HepG2 (cell line): ENCODE measurements around the gene ARHGAP33. TPM values are rescaled to one million over a fixed set of nuclear protein-coding genes. Genes with fewer than 3 reads are reported as not detected.
A peak's percentile ranks its signal among the peaks of the same experiment; 100 is the strongest.

Experiments
- ARID2 ChIP-seq: sonication (generic); formaldehyde crosslinking; IDR thresholded peaks from 2 replicates; pipeline ENCODE4 v1.8.1; 2022; ENCODE audit warnings: mild to moderate bottlenecking, missing genetic modification reagents, borderline replicate concordance
- CHD4 ChIP-seq: fragments of 200-600 bp; sonication (generic); IDR thresholded peaks from 2 replicates; pipeline ENCODE4 v1.7.0; 2017; ENCODE audit warnings: mild to moderate bottlenecking, low read length, borderline replicate concordance
- CREB1 ChIP-seq, 2 experiments: fragments of 450-650 bp in 1 of 2; IDR thresholded peaks; 2 replicates each; pipeline ENCODE4 v1.6.1; 2016 to 2017; ENCODE audit warnings: control low read depth in 1 of 2, mild to moderate bottlenecking in 1 of 2, missing compliant biosample characterization in 1 of 2, missing genetic modification characterization in 1 of 2
- CSRNP1 ChIP-seq: sonication (generic); formaldehyde crosslinking; IDR thresholded peaks from 2 replicates; pipeline ENCODE4 v1.8.1; 2023; ENCODE audit warnings: mild to moderate bottlenecking, missing genetic modification reagents
- ERF ChIP-seq: IDR thresholded peaks from 2 replicates; pipeline ENCODE4 v1.6.1; 2018; ENCODE audit warnings: missing biosample characterization, missing genetic modification reagents
- ISL2 ChIP-seq: sonication (generic); formaldehyde crosslinking; IDR thresholded peaks from 2 replicates; pipeline ENCODE4 v1.5.0; 2020; ENCODE audit warnings: missing genetic modification reagents
- PAXIP1 ChIP-seq: sonication (generic); formaldehyde crosslinking; conservative IDR thresholded peaks from 2 replicates; pipeline ENCODE4 v1.4.0; 2020; ENCODE audit warnings: mild to moderate bottlenecking, missing genetic modification reagents, moderate library complexity
- PCBP1 ChIP-seq: fragments of 200-400 bp; formaldehyde crosslinking; IDR thresholded peaks from 2 replicates; pipeline ENCODE4 v1.6.1; 2017; ENCODE audit warnings: mild to moderate bottlenecking, low read depth, low read length, borderline replicate concordance
- SNRNP70 ChIP-seq: fragments of 200-400 bp; formaldehyde crosslinking; IDR thresholded peaks from 2 replicates; pipeline ENCODE4 v1.6.1; 2017; ENCODE audit warnings: mild to moderate bottlenecking, low read depth, low read length, moderate library complexity
- SOX5 ChIP-seq: IDR thresholded peaks from 2 replicates; pipeline ENCODE4 v1.6.1; 2016; ENCODE audit warnings: borderline replicate concordance
- STAG1 ChIP-seq: sonication (generic); formaldehyde crosslinking; IDR thresholded peaks from 2 replicates; pipeline ENCODE4 v1.4.0; 2020; ENCODE audit warnings: missing genetic modification reagents
- SUZ12 ChIP-seq: fragments of 150-350 bp; IDR thresholded peaks from 2 replicates; pipeline ENCODE4 v1.6.1; 2014; ENCODE audit warnings: low read depth, low read length
- TBL1XR1 ChIP-seq: fragments of 150-350 bp; IDR thresholded peaks from 2 replicates; pipeline ENCODE4 v1.6.1; 2014; ENCODE audit warnings: borderline replicate concordance, low read length; ENCODE audit not compliant: partially characterized antibody
- ZBTB25 ChIP-seq: IDR thresholded peaks from 2 replicates; pipeline ENCODE4 v1.6.1; 2018; ENCODE audit warnings: missing genetic modification reagents
- ZBTB3 ChIP-seq: sonication (generic); formaldehyde crosslinking; IDR thresholded peaks from 2 replicates; pipeline ENCODE4 v1.4.0; 2020; ENCODE audit warnings: low read depth, mild to moderate bottlenecking, moderate library complexity, missing genetic modification reagents, borderline replicate concordance
- ZKSCAN1 ChIP-seq: fragments of 150-350 bp; IDR thresholded peaks from 2 replicates; pipeline ENCODE4 v1.6.1; 2014; ENCODE audit warnings: low read length
- ZNF256 ChIP-seq: sonication (generic); formaldehyde crosslinking; conservative IDR thresholded peaks from 2 replicates; pipeline ENCODE4 v1.4.0; 2020; ENCODE audit warnings: missing genetic modification reagents
- ZNF3 ChIP-seq: IDR thresholded peaks from 2 replicates; pipeline ENCODE4 v1.7.0; 2017; ENCODE audit warnings: inconsistent platforms
- ZNF329 ChIP-seq: sonication (generic); formaldehyde crosslinking; IDR thresholded peaks from 2 replicates; pipeline ENCODE4 v1.9.0; 2021; ENCODE audit warnings: low read depth, mild to moderate bottlenecking, missing genetic modification reagents
- ZNF333 ChIP-seq: sonication (generic); formaldehyde crosslinking; IDR thresholded peaks from 2 replicates; pipeline ENCODE4 v1.4.0; 2020; ENCODE audit warnings: mild to moderate bottlenecking, missing genetic modification reagents, borderline replicate concordance
- ZNF572 ChIP-seq: sonication (generic); formaldehyde crosslinking; IDR thresholded peaks from 2 replicates; pipeline ENCODE4 v1.5.1; 2020; ENCODE audit warnings: mild to moderate bottlenecking, missing genetic modification reagents
- ZNF75D ChIP-seq: sonication (generic); formaldehyde crosslinking; IDR thresholded peaks from 2 replicates; pipeline ENCODE4 v1.8.1; 2023; ENCODE audit warnings: missing genetic modification reagents, mild to moderate bottlenecking, borderline replicate concordance
- polyA plus RNA-seq, 8 experiments: library from polyadenylated mRNA; depleted of rRNA in 3 of 8; stranded (reverse) in 7 of 8; unstranded in 1 of 8; fragments of >200 nt; fragmentation: Illumina TruSeq in 4 of 8; extraction: Trizol in 4 of 8; gene quantifications; 2 replicates each; pipeline versions ENCODE4 v1.2.1 to v1.2.3, GENCODE V29; 2011 to 2016; ENCODE audit warnings: low read depth in 4 of 8, missing spikeins in 1 of 8, mixed read lengths in 1 of 8; ENCODE audit not compliant: insufficient read depth in 1 of 8
- total RNA-seq, 5 experiments: library from RNA; depleted of rRNA; stranded (reverse); fragments of >200 nt; fragmentation: Illumina TruSeq; extraction: Trizol; gene quantifications; 2 replicates each; pipeline ENCODE4 v1.2.3, GENCODE V29; 2016; ENCODE audit warnings: low read depth in 1 of 5
- TF ChIP-seq, protein P1 (sequence below): conservative IDR thresholded peaks from 2 replicates; pipeline ENCODE4 v1.6.1; 2018; ENCODE audit warnings: missing genetic modification reagents

ARHGAP33 gene
- total and polyA plus RNA-seq, 2 of the 13 experiments (the other 11 are each of a cell fraction or from before 2014, with no cell fraction given) = 1.3 to 2.7 TPM

DNA sequence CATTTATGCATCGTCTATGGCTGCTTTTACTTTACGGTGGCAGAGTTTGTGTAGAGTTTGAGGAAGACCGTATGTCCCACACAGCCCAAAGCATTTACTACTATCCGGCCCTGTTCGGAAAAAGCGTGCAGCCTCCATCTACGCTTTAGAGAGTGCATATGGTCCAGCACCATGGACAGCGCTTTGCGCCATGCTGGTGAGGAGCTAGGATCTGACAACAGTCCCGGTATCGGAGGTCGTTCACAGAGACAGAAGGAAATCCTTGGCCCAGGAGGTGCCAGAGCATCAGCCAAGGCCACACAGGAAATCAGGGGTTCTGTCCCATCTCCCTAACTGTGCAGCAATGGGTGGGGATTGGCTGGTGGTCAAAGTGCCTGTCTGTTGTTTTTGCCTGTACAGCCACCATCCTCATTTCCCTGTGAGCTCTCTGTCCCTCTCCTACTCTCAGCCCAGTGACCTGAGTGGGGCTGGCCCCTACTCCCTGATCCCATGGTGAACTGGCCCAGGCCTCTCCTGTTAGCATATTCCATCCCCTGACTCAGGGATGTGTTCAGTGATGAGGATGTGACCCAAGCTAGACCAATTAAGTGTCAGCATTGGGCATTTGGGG is 53.4 kb downstream of the ARHGAP33 start (continued):
- TF ChIP-seq PAXIP1 (0 out of 2 replicates have a peak, but pooled peaks have one; percentile 24), ZNF75D (CRISPR knock-in tag) (peak; percentile 77; the same call in 1 of the 2 replicates), ARID2 (CRISPR knock-in tag) (no peak), ISL2 (CRISPR knock-in tag) (peak; percentile 63; the same call in 1 of the 2 replicates), SNRNP70 (no peak), ZBTB3 (CRISPR knock-in tag) (no peak), CREB1 (IDR thresholded peaks at IDR 0.05) (no peak), CREB1 (CRISPR knock-in tag; IDR thresholded peaks at IDR 0.05) (no peak), ZNF256 (peak; percentile 95; the same call in 1 of the 2 replicates), SUZ12 (no peak), ZNF329 (CRISPR knock-in tag) (peak; percentile 85), PCBP1 (no peak), ZNF333 (CRISPR knock-in tag) (peak; percentile 54; the same call in 1 of the 2 replicates), SOX5 (CRISPR knock-in tag) (peak; percentile 62; the same call in 1 of the 2 replicates), STAG1 (CRISPR knock-in tag) (peak; percentile 16; the same call in 1 of the 2 replicates), ZBTB25 (peak; percentile 97), ERF (CRISPR knock-in tag) (peak; percentile 99), ZKSCAN1 (no peak), ZNF3 (CRISPR knock-in tag) (peak; percentile 78; the same call in 1 of the 2 replicates), CHD4 (no peak), TBL1XR1 (no peak), CSRNP1 (CRISPR knock-in tag) (no peak), ZNF572 (CRISPR knock-in tag) (no peak)
- TF ChIP-seq, protein P1, sequence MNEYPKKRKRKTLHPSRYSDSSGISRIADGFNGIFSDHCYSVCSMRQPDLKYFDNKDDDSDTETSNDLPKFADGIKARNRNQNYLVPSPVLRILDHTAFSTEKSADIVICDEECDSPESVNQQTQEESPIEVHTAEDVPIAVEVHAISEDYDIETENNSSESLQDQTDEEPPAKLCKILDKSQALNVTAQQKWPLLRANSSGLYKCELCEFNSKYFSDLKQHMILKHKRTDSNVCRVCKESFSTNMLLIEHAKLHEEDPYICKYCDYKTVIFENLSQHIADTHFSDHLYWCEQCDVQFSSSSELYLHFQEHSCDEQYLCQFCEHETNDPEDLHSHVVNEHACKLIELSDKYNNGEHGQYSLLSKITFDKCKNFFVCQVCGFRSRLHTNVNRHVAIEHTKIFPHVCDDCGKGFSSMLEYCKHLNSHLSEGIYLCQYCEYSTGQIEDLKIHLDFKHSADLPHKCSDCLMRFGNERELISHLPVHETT = peak; percentile 86
